ENCODE data around the gene IFITM10.

The IFITM10 gene

GRCh38 chr11:1741741-1742140, 8.7 kb downstream of the IFITM10 start:
- DNase-seq (ENCODE audit: low read depth in 2 of 2, low spot score in 1 of 2): no peak

- no peak for DNase-seq (ENCODE audit: low read depth in 2 of 2, low spot score in 1 of 2)
Measured at GRCh38 chr11:1740786-1741530, 9.4 kb downstream of the IFITM10 start.

GRCh38 chr11:1739576-1739975, 10.8 kb downstream of the IFITM10 start:
- DNase-seq (ENCODE audit: low read depth in 2 of 2, low spot score in 1 of 2): no peak

GRCh38 chr11:1738380-1738779, 12.0 kb downstream of the IFITM10 start:
- DNase-seq (ENCODE audit: low read depth in 2 of 2, low spot score in 1 of 2): no peak

- DNase-seq (ENCODE audit: low read depth in 2 of 2, low spot score in 1 of 2): no peak
Measured at GRCh38 chr11:1737080-1737757, 13.2 kb downstream of the IFITM10 start.

- no peak for DNase-seq (ENCODE audit: low read depth in 2 of 2, low spot score in 1 of 2)
Measured at GRCh38 chr11:1736447-1736992, 13.9 kb downstream of the IFITM10 start.

GRCh38 chr11:1735271-1735670, 15.1 kb downstream of the IFITM10 start:
- no peak for DNase-seq (ENCODE audit: low read depth in 2 of 2, low spot score in 1 of 2)

GRCh38 chr11:1734641-1735081, 15.7 kb downstream of the IFITM10 start:
- no peak for DNase-seq (ENCODE audit: low read depth in 2 of 2, low spot score in 1 of 2)

GRCh38 chr11:1733716-1734640, 16.4 kb downstream of the IFITM10 start:
- no peak for DNase-seq (ENCODE audit: low read depth in 2 of 2, low spot score in 1 of 2)

GRCh38 chr11:1733009-1733715, 17.2 kb downstream of the IFITM10 start:
- DNase-seq (ENCODE audit: low read depth in 2 of 2, low spot score in 1 of 2): no peak

- DNase-seq (ENCODE audit: low read depth in 2 of 2, low spot score in 1 of 2): no peak
Measured at GRCh38 chr11:1732418-1733008, 17.9 kb downstream of the IFITM10 start.

GRCh38 chr11:1731451-1732059, 18.8 kb downstream of the IFITM10 start:
- no peak for DNase-seq (ENCODE audit: low read depth in 2 of 2, low spot score in 1 of 2)

- no peak for DNase-seq (ENCODE audit: low read depth in 2 of 2, low spot score in 1 of 2)
Measured at GRCh38 chr11:1730059-1730629, 20.3 kb downstream of the IFITM10 start.

- DNase-seq (ENCODE audit: low read depth in 2 of 2, low spot score in 1 of 2): no peak
Measured at GRCh38 chr11:1729692-1730011, 20.7 kb downstream of the IFITM10 start.

GRCh38 chr11:1728931-1729691, 21.3 kb downstream of the IFITM10 start:
- DNase-seq (ENCODE audit: low read depth in 2 of 2, low spot score in 1 of 2): no peak

- DNase-seq (ENCODE audit: low read depth in 2 of 2, low spot score in 1 of 2): no peak
Measured at GRCh38 chr11:1728301-1728700, 22.1 kb downstream of the IFITM10 start.

GRCh38 chr11:1727861-1728260, 22.5 kb downstream of the IFITM10 start:
- no peak for DNase-seq (ENCODE audit: low read depth in 2 of 2, low spot score in 1 of 2)

GRCh38 chr11:1727096-1727690, 23.2 kb downstream of the IFITM10 start:
- DNase-seq (ENCODE audit: low read depth in 2 of 2, low spot score in 1 of 2): no peak

GRCh38 chr11:1719781-1720180, 30.6 kb downstream of the IFITM10 start:
- no peak for DNase-seq (ENCODE audit: low read depth in 2 of 2, low spot score in 1 of 2)
